ENCODE results near the gene CD28. TPM values are rescaled to one million over a fixed set of nuclear protein-coding genes. Genes with fewer than 3 reads are reported as not detected.

CD28 gene
- total and polyA plus RNA-seq, 9 of the 15 experiments (the other 6 are each of a cell fraction or from before 2014, with no cell fraction given) = 0.01 to 0.11 TPM; not detected in 7

- DNase-seq (ENCODE audit: extremely low read depth in 1 of 4, low spot score in 3 of 4) (no peak), FAIRE-seq (no peak), ATAC-seq (no peak)
- Histone ChIP-seq H3K36me3 (ENCODE audit: control insufficient read depth, insufficient read depth, low read length) (no peaks in the 10 kb centered on the region), H3K4me1 (replicated peaks in 1 of 2; ENCODE audit: control insufficient read depth in 2 of 2, insufficient read depth in 2 of 2, low read length in 2 of 2) (no peaks in the 10 kb centered on the region), H4K20me1 (replicated peaks; ENCODE audit: control insufficient read depth, insufficient read depth, low read length) (no peaks in the 10 kb centered on the region), H3K9ac (ENCODE audit: insufficient read depth in 1 of 2, low read depth in 2 of 2, low read length in 2 of 2) (no peak overlapping the region), H3K27me3 (ENCODE audit: control insufficient read depth in 2 of 2, insufficient read depth in 2 of 2, low read length in 2 of 2) (no peaks in the 10 kb centered on the region), H3K4me3 (no peak overlapping the region), H3K9me1 (ENCODE audit: control insufficient read depth, insufficient read depth, low read length) (no peaks in the 10 kb centered on the region), H3K4me2 (ENCODE audit: insufficient read depth, low read length) (no peak overlapping the region), H3K9me3 (replicated peaks; ENCODE audit: control insufficient read depth, insufficient read depth, low read depth, low read length) (no peaks in the 10 kb centered on the region), H3K27ac (ENCODE audit: extremely low read depth, low read depth, low read length) (no peak overlapping the region), H3K79me2 (ENCODE audit: control insufficient read depth, insufficient read depth, low read length) (no peaks in the 10 kb centered on the region), H2AFZ (ENCODE audit: low read depth, low read length) (no peak overlapping the region)
- CTCF ChIA-PET (ENCODE audit: low intra/inter-chr PET ratio) = no interaction called here
- BruUV-seq (replicated peaks) = no TSS peak
- WGBS (ENCODE audit: insufficient coverage, low coverage, missing lambda C conversion rate) = 0% methylated on average over 2 of the region's 2 CpGs
- intact Hi-C loops (cut with micrococcal nuclease) (no loop called here), in situ Hi-C loops (cut with MboI) (no loop called here)
- TF ChIP-seq RFX7 (CRISPR knock-in tag; IDR thresholded peaks at IDR 0.05) = no peak
- TF ChIP-seq ZNF75A (CRISPR knock-in tag; IDR thresholded peaks at IDR 0.05) = no peak
- TF ChIP-seq TAF7 (tag; IDR thresholded peaks at IDR 0.05) = no peak
- no peak for TF ChIP-seq E2F3 (CRISPR knock-in tag; IDR thresholded peaks at IDR 0.05)
- TF ChIP-seq ELF4 (CRISPR knock-in tag; IDR thresholded peaks at IDR 0.05) = no peak
- TF ChIP-seq ZZZ3 (IDR thresholded peaks at IDR 0.05) = no peak
- TF ChIP-seq COPS2 (conservative IDR thresholded peaks at IDR 0.05) = no peak
- no peak for TF ChIP-seq HSF4 (CRISPR knock-in tag; IDR thresholded peaks at IDR 0.05; ENCODE audit: borderline replicate concordance)
- POLR2A ChIA-PET = no interaction called here
Measured at GRCh38 chr2:203681978-203682377, 24.5 kb upstream of the CD28 start.

GRCh38 chr2:203682688-203683130 is 23.7 kb upstream of the CD28 start:
- Histone ChIP-seq H3K4me1 (replicated peaks in 1 of 2; ENCODE audit: control insufficient read depth in 2 of 2, insufficient read depth in 2 of 2, low read length in 2 of 2) (no peaks in the 10 kb centered on the region), H3K9me1 (ENCODE audit: control insufficient read depth, insufficient read depth, low read length) (no peaks in the 10 kb centered on the region), H3K9me3 (replicated peaks; ENCODE audit: control insufficient read depth, insufficient read depth, low read depth, low read length) (no peaks in the 10 kb centered on the region), H4K20me1 (replicated peaks; ENCODE audit: control insufficient read depth, insufficient read depth, low read length) (no peaks in the 10 kb centered on the region), H3K27me3 (ENCODE audit: control insufficient read depth in 2 of 2, insufficient read depth in 2 of 2, low read length in 2 of 2) (no peaks in the 10 kb centered on the region), H3K9ac (ENCODE audit: insufficient read depth in 1 of 2, low read depth in 2 of 2, low read length in 2 of 2) (no peak overlapping the region), H2AFZ (ENCODE audit: low read depth, low read length) (no peak overlapping the region), H3K36me3 (ENCODE audit: control insufficient read depth, insufficient read depth, low read length) (no peaks in the 10 kb centered on the region), H3K4me3 (no peak overlapping the region), H3K4me2 (ENCODE audit: insufficient read depth, low read length) (no peak overlapping the region), H3K79me2 (ENCODE audit: control insufficient read depth, insufficient read depth, low read length) (no peaks in the 10 kb centered on the region), H3K27ac (ENCODE audit: extremely low read depth, low read depth, low read length) (no peak overlapping the region)
- FAIRE-seq (no peak), DNase-seq (ENCODE audit: extremely low read depth in 1 of 4, low spot score in 3 of 4) (no peak), ATAC-seq (no peak)
- ChIA-PET POLR2A (no interaction called here), CTCF (ENCODE audit: low intra/inter-chr PET ratio) (no interaction called here)
- 0% methylated on average over 4 of the region's 4 CpGs for WGBS (ENCODE audit: insufficient coverage, low coverage, missing lambda C conversion rate)
- intact Hi-C loops (cut with micrococcal nuclease) = no loop called here
- in situ Hi-C loops (cut with MboI) = no loop called here
- BruUV-seq (replicated peaks) = no TSS peak
- TF ChIP-seq ZMIZ1 (IDR thresholded peaks at IDR 0.05; ENCODE audit: low read depth in 2 of 2, low read length in 2 of 2) = no peak
- no peak for TF ChIP-seq CHD4 (IDR thresholded peaks at IDR 0.05; ENCODE audit: insufficient read depth, insufficient replicate concordance, low read depth, low read length, poor library complexity, severe bottlenecking)
- TF ChIP-seq SMAD2 (IDR thresholded peaks at IDR 0.05; ENCODE audit: low read depth, low read length) = no peak
- TF ChIP-seq CREB3 (tag; conservative IDR thresholded peaks at IDR 0.05; ENCODE audit: low read depth) = no peak

All from K562 (cell line).